ENCODE results near the gene MPI. TPM values are rescaled to one million over a fixed set of nuclear protein-coding genes. Genes with fewer than 3 reads are reported as not detected.

MPI gene
- total and polyA plus RNA-seq, 2 of the 8 experiments (the other 6 are each of a cell fraction or from before 2014, with no cell fraction given): 31.0 to 74.8 TPM

- no peak for TF ChIP-seq CHD7 (IDR thresholded peaks at IDR 0.05; ENCODE audit: insufficient replicate concordance, low read length)
- no peak for TF ChIP-seq FOSL1 (IDR thresholded peaks at IDR 0.05; ENCODE audit: insufficient read depth, low read depth, low read length)
- TF ChIP-seq HDAC2 (IDR thresholded peaks at IDR 0.05; ENCODE audit: borderline replicate concordance in 1 of 2, low read depth in 2 of 2, low read length in 2 of 2): no peak
- no peak for TF ChIP-seq CBX5 (IDR thresholded peaks at IDR 0.05; ENCODE audit: low read depth, low read length)
Observed at GRCh38 chr15:74904190-74904805, 14.5 kb downstream of the MPI start (continued).
